Hepatocyte (in vitro differentiated cells): ENCODE results near the gene ADAMTS2. TPM values are rescaled to one million over a fixed set of nuclear protein-coding genes. Genes with fewer than 3 reads are reported as not detected.
A peak's percentile ranks its signal among the peaks of the same experiment; 100 is the strongest.

Experiments
- DNase-seq: peaks from one replicate; pipeline ENCODE4 v3.0.0-alpha.2; 2016; ENCODE audit warnings: low spot score
- H2AFZ ChIP-seq: fragments of 200-600 bp; sonication (generic); 2 replicates; pipeline ENCODE4 v1.6.0; 2016; ENCODE audit warnings: antibody characterized with exemption, mild to moderate bottlenecking
- H3K27ac ChIP-seq: fragments of 200-600 bp; sonication (generic); 2 replicates; pipeline ENCODE4 v1.5.1; 2016; ENCODE audit warnings: mild to moderate bottlenecking
- H3K27me3 ChIP-seq: fragments of 200-600 bp; sonication (generic); 2 replicates; pipeline ENCODE4 v1.6.1; 2016
- H3K36me3 ChIP-seq: fragments of 200-600 bp; sonication (generic); replicated peaks from 2 replicates; pipeline ENCODE4 v1.5.1; 2016; ENCODE audit warnings: low read depth; ENCODE audit not compliant: insufficient read depth
- H3K4me1 ChIP-seq: fragments of 200-600 bp; sonication (generic); 2 replicates; pipeline ENCODE4 v1.5.1; 2016; ENCODE audit warnings: mild to moderate bottlenecking, moderate library complexity; ENCODE audit not compliant: insufficient read depth
- H3K4me2 ChIP-seq: fragments of 200-600 bp; sonication (generic); 2 replicates; pipeline ENCODE4 v1.6.0; 2016
- H3K4me3 ChIP-seq: fragments of 200-600 bp; sonication (generic); 2 replicates; pipeline ENCODE4 v1.5.1; 2016; ENCODE audit warnings: mild to moderate bottlenecking
- H3K79me2 ChIP-seq: fragments of 200-600 bp; sonication (generic); 2 replicates; pipeline ENCODE4 v1.6.0; 2017; ENCODE audit warnings: mild to moderate bottlenecking
- H3K9me2 ChIP-seq: fragments of 200-600 bp; sonication (generic); replicated peaks from 2 replicates; pipeline ENCODE4 v1.6.0; 2017; ENCODE audit warnings: mild to moderate bottlenecking; ENCODE audit not compliant: insufficient read depth
- H3K9me3 ChIP-seq: fragments of 200-600 bp; sonication (generic); 2 replicates; pipeline ENCODE4 v1.5.1; 2016; ENCODE audit warnings: low read depth, mild to moderate bottlenecking
- H4K20me1 ChIP-seq: fragments of 200-600 bp; sonication (generic); 2 replicates; pipeline ENCODE4 v1.6.0; 2016; ENCODE audit warnings: mild to moderate bottlenecking; ENCODE audit not compliant: insufficient read depth, poor library complexity, severe bottlenecking
- CTCF ChIP-seq: fragments of 200-600 bp; sonication (generic); IDR thresholded peaks from 2 replicates; pipeline ENCODE4 v1.5.1; 2016; ENCODE audit warnings: antibody characterized with exemption, mild to moderate bottlenecking; ENCODE audit not compliant: poor library complexity
- EZH2 ChIP-seq: fragments of 200-600 bp; sonication (generic); IDR thresholded peaks from 2 replicates; pipeline ENCODE4 v1.6.1; 2016; ENCODE audit warnings: antibody characterized with exemption, mild to moderate bottlenecking, borderline replicate concordance
- EZH2phosphoT487 ChIP-seq: fragments of 200-600 bp; sonication (generic); IDR thresholded peaks from one replicate; pipeline ENCODE4 v1.6.1; 2018; ENCODE audit warnings: antibody characterized with exemption, mild to moderate bottlenecking, low read depth, moderate library complexity; ENCODE audit not compliant: unreplicated experiment, severe bottlenecking
- WGBS: methylation state at CpG from one replicate; pipeline ENCODE4 v1.1.6; 2016; ENCODE audit warnings: low lambda C conversion rate; ENCODE audit errors: missing lambda C conversion rate; 5-methylcytosine and 5-hydroxymethylcytosine counted together
- polyA plus RNA-seq: library from polyadenylated mRNA; unstranded; fragments of >200 nt; fragmentation: Nextera tagmentation; extraction: Ambion mirVana; gene quantifications from 2 replicates; pipeline ENCODE4 v1.2.1, GENCODE V29; 2016
- total RNA-seq: library from RNA; depleted of rRNA; stranded (reverse); fragments of >200 nt; gene quantifications from 2 replicates; pipeline ENCODE4 v1.2.3, GENCODE V29; 2014

The ADAMTS2 gene
- total and polyA plus RNA-seq, 2 experiments from 2014 or later, result 55.4 to 78.8 TPM

DNA sequence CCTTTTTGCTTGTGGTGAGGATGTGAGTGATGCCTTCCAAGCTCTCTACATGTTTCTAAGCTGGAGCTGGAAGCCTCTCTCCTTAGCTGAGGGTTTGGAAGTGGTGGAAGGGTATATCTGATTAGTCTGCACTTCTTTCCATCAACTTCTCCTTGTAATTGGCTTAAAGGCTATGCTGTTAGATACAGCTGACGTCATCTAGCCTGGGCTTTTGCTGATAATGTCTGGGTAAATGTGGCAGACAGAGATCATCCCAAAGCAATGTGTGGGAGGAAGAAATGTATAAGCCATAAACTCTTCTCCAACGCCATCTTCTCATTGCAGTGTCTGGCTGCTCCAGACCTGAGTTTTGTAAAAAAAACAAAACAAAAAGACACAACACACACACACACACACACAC, 255.8 kb downstream of the ADAMTS2 start:
- no peak overlapping the region for H3K4me3 ChIP-seq
- no peaks in the 10 kb centered on the region for H3K9me2 ChIP-seq
- no peak overlapping the region for H3K4me2 ChIP-seq
- no peaks in the 10 kb centered on the region for H3K4me1 ChIP-seq
- no peaks in the 10 kb centered on the region for H4K20me1 ChIP-seq
- WGBS, result 85% methylated on average over 2 of the region's 2 CpGs
- no peak overlapping the region for H2AFZ ChIP-seq
- H3K79me2 ChIP-seq, result no peaks in the 10 kb centered on the region
- no peak for DNase-seq
- no peaks in the 10 kb centered on the region for H3K27me3 ChIP-seq
- H3K27ac ChIP-seq, result no peak overlapping the region
- no peaks in the 10 kb centered on the region for H3K36me3 ChIP-seq
- no peak for TF ChIP-seq EZH2
- TF ChIP-seq CTCF, result no peak
- TF ChIP-seq EZH2phosphoT487, result no peak
- peaks cover 52% of the 10 kb centered on the region for H3K9me3 ChIP-seq

DNA sequence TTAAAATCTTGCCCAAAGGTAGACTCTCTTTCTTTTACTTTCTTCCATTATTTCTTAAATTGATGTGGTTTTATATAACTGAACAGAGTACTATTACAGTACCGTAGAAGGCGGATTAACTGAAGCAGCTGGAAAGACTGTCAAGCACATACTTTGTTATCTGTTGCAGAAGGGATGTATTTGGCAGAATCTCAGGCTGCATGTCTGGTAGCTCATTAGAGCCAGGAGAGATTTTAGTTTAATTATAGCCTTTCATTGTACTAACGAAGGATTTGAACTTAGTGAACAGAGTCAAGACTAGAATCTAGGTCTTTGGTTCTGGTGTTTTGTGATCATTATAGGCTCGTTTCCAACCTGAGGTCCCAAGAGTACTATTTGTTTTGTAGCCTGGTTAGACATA, 264.5 kb downstream of the ADAMTS2 start:
- no peaks in the 10 kb centered on the region for H3K9me2 ChIP-seq
- H3K79me2 ChIP-seq, result no peaks in the 10 kb centered on the region
- WGBS, result 97% methylated on average over 4 of the region's 4 CpGs
- peak overlapping the region; percentile 4 for H3K4me3 ChIP-seq
- no peak for DNase-seq
- no peaks in the 10 kb centered on the region for H3K4me1 ChIP-seq
- peaks cover 12% of the 10 kb centered on the region for H3K36me3 ChIP-seq
- H2AFZ ChIP-seq, result no peak overlapping the region
- TF ChIP-seq CTCF (no peak), EZH2 (no peak), EZH2phosphoT487 (no peak)
- H3K9me3 ChIP-seq, result peaks cover 86% of the 10 kb centered on the region
- no peak overlapping the region for H3K4me2 ChIP-seq
- no peaks in the 10 kb centered on the region for H4K20me1 ChIP-seq
- H3K27ac ChIP-seq, result no peak overlapping the region
- no peaks in the 10 kb centered on the region for H3K27me3 ChIP-seq

DNA sequence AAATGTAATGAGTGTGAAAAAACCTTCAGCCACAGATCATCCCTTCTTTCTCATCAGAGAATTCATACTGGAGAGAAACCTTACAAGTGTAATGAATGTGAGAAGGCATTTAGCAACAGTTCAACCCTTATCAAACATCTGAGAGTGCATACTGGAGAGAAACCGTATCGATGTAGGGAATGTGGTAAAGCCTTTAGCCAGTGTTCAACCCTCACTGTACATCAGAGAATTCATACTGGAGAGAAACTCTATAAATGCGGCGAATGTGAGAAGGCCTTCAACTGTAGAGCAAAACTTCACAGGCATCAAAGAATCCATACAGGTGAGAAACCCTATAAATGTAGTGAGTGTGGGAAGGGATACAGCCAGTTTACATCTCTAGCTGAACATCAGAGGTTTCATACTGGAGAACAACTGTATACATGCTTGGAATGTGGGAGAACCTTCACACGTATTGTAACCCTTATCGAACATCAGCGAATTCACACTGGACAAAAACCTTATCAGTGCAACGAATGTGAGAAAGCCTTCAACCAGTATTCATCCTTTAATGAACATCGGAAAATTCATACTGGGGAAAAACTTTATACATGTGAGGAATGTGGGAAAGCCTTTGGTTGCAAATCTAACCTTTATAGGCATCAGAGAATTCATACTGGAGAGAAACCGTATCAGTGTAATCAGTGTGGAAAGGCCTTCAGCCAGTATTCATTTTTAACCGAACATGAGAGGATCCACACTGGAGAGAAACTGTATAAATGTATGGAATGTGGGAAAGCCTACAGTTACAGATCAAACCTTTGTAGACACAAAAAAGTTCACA, 265.9 kb downstream of the ADAMTS2 start:
- Histone ChIP-seq H3K27ac (no peak overlapping the region), H2AFZ (no peak overlapping the region), H3K27me3 (no peaks in the 10 kb centered on the region), H3K36me3 (peaks cover 16% of the 10 kb centered on the region), H3K4me1 (no peaks in the 10 kb centered on the region), H4K20me1 (no peaks in the 10 kb centered on the region), H3K9me3 (peaks cover 84% of the 10 kb centered on the region), H3K79me2 (no peaks in the 10 kb centered on the region), H3K9me2 (no peaks in the 10 kb centered on the region), H3K4me2 (no peak overlapping the region), H3K4me3 (no peak overlapping the region)
- DNase-seq, result no peak
- 98% methylated on average over 11 of the region's 11 CpGs for WGBS
- TF ChIP-seq EZH2 (no peak), CTCF (no peak), EZH2phosphoT487 (no peak)
